Natural killer cell treated with Interleukin-12 subunit alpha and Interleukin-12 subunit beta and Interleukin-15 and Interleukin-18, amount 100 ng/mL, for 72 hours (primary cell): ENCODE measurements around the gene CNKSR3. TPM values are rescaled to one million over a fixed set of nuclear protein-coding genes. Genes with fewer than 3 reads are reported as not detected.
A peak's percentile ranks its signal among the peaks of the same experiment; 100 is the strongest.

Experiments
- ATAC-seq, 2 donors: fragments of 150-1000 bp; cut with Tn5 transposase in 1 of 2; sonication (Bioruptor Pico), chemical (Tn5 transposase) in 1 of 2; 2 replicates each; pipeline ENCODE4 v1.10.0; 2021
- DNase-seq: peaks from one replicate; pipeline ENCODE4 v3.0.0; 2022; ENCODE audit warnings: low spot score
- H3K27ac Mint-ChIP-seq, 2 donors: 1 replicate in 1 of 2; 2 replicates in 1 of 2; pipeline ENCODE4 v1.8.0; 2022; ENCODE audit warnings: mixed read lengths in 2 of 2, mild to moderate bottlenecking in 1 of 2, moderate library complexity in 1 of 2
- H3K27me3 Mint-ChIP-seq, 2 donors: 1 replicate in 1 of 2; 2 replicates in 1 of 2; pipeline ENCODE4 v1.8.0; 2022; ENCODE audit warnings: mixed read lengths in 2 of 2
- H3K36me3 Mint-ChIP-seq: one replicate; pipeline ENCODE4 v1.8.0; 2022; ENCODE audit warnings: mixed read lengths
- H3K4me1 Mint-ChIP-seq, 2 donors: 1 replicate in 1 of 2; 2 replicates in 1 of 2; pipeline ENCODE4 v1.8.0; 2022; ENCODE audit warnings: low read depth in 2 of 2, mixed read lengths in 2 of 2, mild to moderate bottlenecking in 1 of 2
- H3K4me3 Mint-ChIP-seq: one replicate; pipeline ENCODE4 v1.8.0; 2022; ENCODE audit warnings: mixed read lengths
- H3K9me3 Mint-ChIP-seq: 2 replicates; pipeline ENCODE4 v1.8.0; 2022; ENCODE audit warnings: mixed read lengths
- total RNA-seq, 2 donors: library from RNA; stranded (reverse); gene quantifications; one replicate each; pipeline ENCODE4 v1.2.3, GENCODE V29; 2022

The CNKSR3 gene
- total RNA-seq, 2 donors from 2014 or later = 0.20 TPM; not detected in 1

GRCh38 chr6:154435400-154435945 is 75.0 kb downstream of the CNKSR3 start:
- H3K4me3 Mint-ChIP-seq = no peak overlapping the region
- no peaks in the 10 kb centered on the region for H3K36me3 Mint-ChIP-seq
- H3K4me1 Mint-ChIP-seq = no peaks in the 10 kb centered on the region
- ATAC-seq (peak in 1 of 2 donors; percentile 60), DNase-seq (no peak)
- peaks cover 3 to 25% of the 10 kb centered on the region in 2 donors for H3K27me3 Mint-ChIP-seq
- no peaks in the 10 kb centered on the region for H3K9me3 Mint-ChIP-seq
- no peak overlapping the region for H3K27ac Mint-ChIP-seq

- no peak overlapping the region for H3K4me3 Mint-ChIP-seq
- no peak for ATAC-seq
These were observed 75.8 kb downstream of the CNKSR3 start for GRCh38 chr6:154434662-154435061.

GRCh38 chr6:154433477-154434241 is 76.8 kb downstream of the CNKSR3 start:
- Mint-ChIP-seq H3K9me3 (no peaks in the 10 kb centered on the region), H3K4me1 (no peaks in the 10 kb centered on the region), H3K4me3 (no peak overlapping the region), H3K27me3 (peaks cover 2 to 11% of the 10 kb centered on the region in 2 donors), H3K27ac (no peak overlapping the region), H3K36me3 (no peaks in the 10 kb centered on the region)
- DNase-seq (no peak), ATAC-seq (no peak)

More at GRCh38 chr6:154434662-154435061, 75.8 kb downstream of the CNKSR3 start:
- Mint-ChIP-seq H3K36me3 (no peaks in the 10 kb centered on the region), H3K9me3 (no peaks in the 10 kb centered on the region), H3K4me1 (no peaks in the 10 kb centered on the region), H3K27ac (no peak overlapping the region), H3K27me3 (peaks cover 3 to 21% of the 10 kb centered on the region in 2 donors)
- no peak for DNase-seq

GRCh38 chr6:154432533-154433476 is 77.7 kb downstream of the CNKSR3 start:
- no peak overlapping the region for H3K27ac Mint-ChIP-seq
- no peaks in the 10 kb centered on the region for H3K4me1 Mint-ChIP-seq
- DNase-seq (no peak), ATAC-seq (no peak)
- H3K9me3 Mint-ChIP-seq = no peaks in the 10 kb centered on the region
- peaks cover 0 to 6% of the 10 kb centered on the region in 2 donors for H3K27me3 Mint-ChIP-seq
- H3K4me3 Mint-ChIP-seq = no peak overlapping the region
- H3K36me3 Mint-ChIP-seq = no peaks in the 10 kb centered on the region

- DNase-seq = no peak
- no peak for ATAC-seq
- H3K27ac Mint-ChIP-seq = no peak overlapping the region
- no peaks in the 10 kb centered on the region for H3K36me3 Mint-ChIP-seq
- no peaks in the 10 kb centered on the region for H3K9me3 Mint-ChIP-seq
- no peak overlapping the region for H3K4me3 Mint-ChIP-seq
- H3K27me3 Mint-ChIP-seq = peaks cover 0 to 6% of the 10 kb centered on the region in 2 donors
- no peaks in the 10 kb centered on the region for H3K4me1 Mint-ChIP-seq
These were observed 80.0 kb downstream of the CNKSR3 start for GRCh38 chr6:154430481-154430919.

GRCh38 chr6:154429711-154430110 is 80.8 kb downstream of the CNKSR3 start:
- no peak for ATAC-seq
- no peaks in the 10 kb centered on the region for H3K9me3 Mint-ChIP-seq
- no peak overlapping the region for H3K4me3 Mint-ChIP-seq
- H3K36me3 Mint-ChIP-seq = no peaks in the 10 kb centered on the region
- H3K27me3 Mint-ChIP-seq = peaks cover 0 to 6% of the 10 kb centered on the region in 2 donors
- H3K4me1 Mint-ChIP-seq = no peaks in the 10 kb centered on the region
- DNase-seq = no peak
- no peak overlapping the region for H3K27ac Mint-ChIP-seq

GRCh38 chr6:154428897-154429296 is 81.6 kb downstream of the CNKSR3 start:
- Mint-ChIP-seq H3K27ac (no peak overlapping the region), H3K4me3 (no peak overlapping the region), H3K9me3 (no peaks in the 10 kb centered on the region), H3K27me3 (peaks cover 0 to 6% of the 10 kb centered on the region in 2 donors), H3K4me1 (no peaks in the 10 kb centered on the region), H3K36me3 (no peaks in the 10 kb centered on the region)
- DNase-seq (no peak), ATAC-seq (no peak)

GRCh38 chr6:154427446-154427845 is 83.0 kb downstream of the CNKSR3 start:
- Mint-ChIP-seq H3K27me3 (peaks cover 0 to 3% of the 10 kb centered on the region in 2 donors), H3K4me1 (no peaks in the 10 kb centered on the region), H3K27ac (no peak overlapping the region), H3K9me3 (no peaks in the 10 kb centered on the region), H3K4me3 (no peak overlapping the region), H3K36me3 (no peaks in the 10 kb centered on the region)
- no peak for DNase-seq
- no peak for ATAC-seq

- ATAC-seq (no peak), DNase-seq (no peak)
- Mint-ChIP-seq H3K27ac (no peak overlapping the region), H3K27me3 (no peaks in the 10 kb centered on the region), H3K4me3 (no peak overlapping the region), H3K4me1 (no peaks in the 10 kb centered on the region), H3K36me3 (no peaks in the 10 kb centered on the region), H3K9me3 (no peaks in the 10 kb centered on the region)
These were observed 83.5 kb downstream of the CNKSR3 start for GRCh38 chr6:154426997-154427396.

GRCh38 chr6:154425034-154425433 is 85.5 kb downstream of the CNKSR3 start:
- Mint-ChIP-seq H3K36me3 (no peaks in the 10 kb centered on the region), H3K27ac (no peak overlapping the region), H3K4me1 (no peaks in the 10 kb centered on the region), H3K9me3 (no peaks in the 10 kb centered on the region), H3K27me3 (no peaks in the 10 kb centered on the region), H3K4me3 (no peak overlapping the region)
- DNase-seq (no peak), ATAC-seq (no peak)

GRCh38 chr6:154414021-154414813 is 96.3 kb downstream of the CNKSR3 start:
- Mint-ChIP-seq H3K9me3 (no peaks in the 10 kb centered on the region), H3K4me3 (no peak overlapping the region), H3K27me3 (peaks cover 7 to 15% of the 10 kb centered on the region in 2 donors), H3K36me3 (no peaks in the 10 kb centered on the region), H3K4me1 (no peaks in the 10 kb centered on the region), H3K27ac (no peak overlapping the region)
- ATAC-seq (no peak), DNase-seq (no peak)

- no peaks in the 10 kb centered on the region for H3K9me3 Mint-ChIP-seq
- no peak overlapping the region for H3K4me3 Mint-ChIP-seq
- DNase-seq = no peak
- no peaks in the 10 kb centered on the region for H3K36me3 Mint-ChIP-seq
- no peaks in the 10 kb centered on the region for H3K4me1 Mint-ChIP-seq
- no peak overlapping the region for H3K27ac Mint-ChIP-seq
- ATAC-seq = no peak
- H3K27me3 Mint-ChIP-seq = peaks cover 7 to 15% of the 10 kb centered on the region in 2 donors
These were observed 98.2 kb downstream of the CNKSR3 start for GRCh38 chr6:154412106-154412820.

- Mint-ChIP-seq H3K36me3 (no peaks in the 10 kb centered on the region), H3K27ac (no peak overlapping the region), H3K9me3 (no peaks in the 10 kb centered on the region), H3K4me1 (no peaks in the 10 kb centered on the region), H3K27me3 (peaks cover 7 to 15% of the 10 kb centered on the region in 2 donors), H3K4me3 (no peak overlapping the region)
- ATAC-seq (no peak), DNase-seq (no peak)
These were observed 99.4 kb downstream of the CNKSR3 start for GRCh38 chr6:154411076-154411475.
